Measurements from ENCODE around the gene TNK2.

The TNK2 gene

GRCh38 chr3:195815169-195815771 lies 93.1 kb downstream of the TNK2 start:
- peak; percentile 4 for DNase-seq

GRCh38 chr3:195813916-195814640 lies 94.3 kb downstream of the TNK2 start:
- no peak for DNase-seq
